Stimulated activated CD4-positive, alpha-beta T cell treated with anti-CD3 and anti-CD28 coated beads, Interleukin-4, amount 100 ng/mL, for 48 hours (primary cell): ENCODE measurements around the gene ARHGEF3.

Experiments used
- DNase-seq, 2 donors: peaks; one replicate each; pipeline ENCODE4 v3.0.0-alpha.2; 2020; ENCODE audit warnings: low read depth in 2 of 2

ARHGEF3 gene

DNA sequence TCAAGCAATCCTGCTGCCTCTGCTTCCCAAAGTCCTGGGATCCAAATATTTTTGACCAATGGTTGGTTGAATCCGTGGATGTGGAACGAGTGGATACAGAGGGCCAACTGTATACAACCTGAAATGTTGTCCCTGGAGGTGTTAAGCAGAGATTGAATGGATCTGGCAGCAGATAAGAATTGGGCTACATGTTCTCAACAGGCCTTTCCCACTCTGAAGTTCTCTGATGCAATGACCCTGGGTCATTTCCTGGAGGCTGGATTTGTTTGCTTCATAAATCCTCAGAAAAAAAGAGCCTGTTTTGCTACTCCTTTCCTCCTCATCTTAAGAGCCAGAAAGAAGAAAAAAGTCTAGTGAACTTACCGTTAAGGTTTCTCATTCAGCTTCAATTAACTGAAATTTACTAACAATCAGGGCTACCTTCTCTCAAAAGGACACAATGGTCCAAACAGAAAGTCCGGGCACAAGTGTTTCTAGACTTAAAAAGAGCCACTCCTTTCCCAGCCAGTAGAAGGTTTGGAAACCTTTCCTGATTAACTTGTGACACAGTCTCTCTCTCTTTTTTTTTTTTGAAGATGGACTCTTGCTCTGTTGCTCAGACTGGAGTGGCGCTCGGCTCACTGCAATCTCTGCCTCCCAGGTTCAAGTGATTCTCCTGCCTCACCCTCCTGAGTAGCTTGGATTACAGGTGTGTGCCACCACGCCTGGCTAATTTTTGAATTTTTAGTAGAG, 6.5 kb downstream of the ARHGEF3 start:
- DNase-seq = no peak

- no peak for DNase-seq
These were observed 9.6 kb downstream of the ARHGEF3 start for GRCh38 chr3:56792193-56792592.

GRCh38 chr3:56790016-56790821, 11.5 kb downstream of the ARHGEF3 start:
- DNase-seq = no peak

DNA sequence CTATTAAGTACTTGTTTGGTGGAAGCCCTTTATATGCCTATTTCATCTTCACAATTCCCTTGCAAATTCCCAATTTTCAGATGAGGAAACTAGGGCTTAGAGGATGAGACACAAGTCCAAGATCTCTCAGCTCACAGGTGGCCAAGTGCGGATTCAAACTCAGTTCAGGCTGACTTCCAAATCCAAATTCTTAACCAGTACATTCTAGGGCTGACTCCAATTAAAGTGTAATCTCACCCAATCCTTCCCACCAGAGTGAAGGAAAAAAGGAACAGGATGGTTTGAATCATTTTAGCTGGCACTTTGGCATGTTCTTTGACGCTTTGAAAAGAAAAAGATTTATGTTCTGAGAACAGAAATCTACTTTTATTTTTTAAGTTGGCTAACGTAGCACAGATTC, 12.7 kb downstream of the ARHGEF3 start:
- DNase-seq = no peak

DNA sequence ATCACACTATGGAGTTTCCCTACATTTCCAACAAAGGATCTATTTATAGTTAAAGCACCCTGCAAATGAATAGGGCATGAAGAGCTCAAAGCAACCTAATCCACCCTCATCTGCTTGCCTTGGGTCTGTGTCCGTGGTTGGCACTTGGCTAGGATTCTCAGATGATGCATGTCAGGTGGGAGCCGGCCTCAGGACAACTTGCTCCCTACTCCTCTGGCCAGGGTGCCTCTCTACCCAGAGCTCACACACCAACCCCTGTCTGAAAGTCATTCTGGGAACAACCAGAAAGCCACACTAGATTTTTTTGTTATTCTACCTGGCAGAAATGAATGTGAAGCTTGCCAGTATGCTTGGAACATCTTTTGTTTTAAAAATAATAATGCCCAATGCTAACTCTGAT, 13.2 kb downstream of the ARHGEF3 start:
- DNase-seq = no peak

- DNase-seq = no peak
These were observed 13.9 kb downstream of the ARHGEF3 start for GRCh38 chr3:56787784-56788256.

DNA sequence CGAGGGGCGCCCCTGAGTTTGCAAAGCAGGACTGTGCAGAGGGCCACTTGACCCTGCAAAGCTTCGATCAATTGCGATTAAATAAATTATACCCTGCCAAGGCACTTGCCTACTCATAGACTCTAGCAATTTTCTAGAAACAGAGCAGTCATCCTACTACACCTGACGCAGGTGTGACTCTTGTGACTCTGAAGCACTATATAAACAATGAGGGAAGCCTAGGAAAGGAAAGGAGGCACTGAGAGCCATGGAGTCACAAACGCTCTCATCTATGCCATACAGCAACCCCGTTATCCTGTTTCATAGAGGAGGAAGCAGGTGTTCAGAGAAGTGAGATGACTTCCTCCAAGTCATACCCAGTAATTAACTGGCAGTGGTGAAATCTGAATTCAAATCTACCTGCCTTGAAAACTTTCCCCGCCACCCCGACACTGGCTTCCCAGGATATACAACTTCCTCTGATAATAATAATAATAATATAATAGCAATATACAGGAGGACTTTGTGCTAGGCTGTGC, 14.4 kb downstream of the ARHGEF3 start:
- no peak for DNase-seq

- DNase-seq = no peak
These were observed 16.2 kb downstream of the ARHGEF3 start for GRCh38 chr3:56785499-56785898.

GRCh38 chr3:56784448-56785001, 17.2 kb downstream of the ARHGEF3 start:
- no peak for DNase-seq

DNA sequence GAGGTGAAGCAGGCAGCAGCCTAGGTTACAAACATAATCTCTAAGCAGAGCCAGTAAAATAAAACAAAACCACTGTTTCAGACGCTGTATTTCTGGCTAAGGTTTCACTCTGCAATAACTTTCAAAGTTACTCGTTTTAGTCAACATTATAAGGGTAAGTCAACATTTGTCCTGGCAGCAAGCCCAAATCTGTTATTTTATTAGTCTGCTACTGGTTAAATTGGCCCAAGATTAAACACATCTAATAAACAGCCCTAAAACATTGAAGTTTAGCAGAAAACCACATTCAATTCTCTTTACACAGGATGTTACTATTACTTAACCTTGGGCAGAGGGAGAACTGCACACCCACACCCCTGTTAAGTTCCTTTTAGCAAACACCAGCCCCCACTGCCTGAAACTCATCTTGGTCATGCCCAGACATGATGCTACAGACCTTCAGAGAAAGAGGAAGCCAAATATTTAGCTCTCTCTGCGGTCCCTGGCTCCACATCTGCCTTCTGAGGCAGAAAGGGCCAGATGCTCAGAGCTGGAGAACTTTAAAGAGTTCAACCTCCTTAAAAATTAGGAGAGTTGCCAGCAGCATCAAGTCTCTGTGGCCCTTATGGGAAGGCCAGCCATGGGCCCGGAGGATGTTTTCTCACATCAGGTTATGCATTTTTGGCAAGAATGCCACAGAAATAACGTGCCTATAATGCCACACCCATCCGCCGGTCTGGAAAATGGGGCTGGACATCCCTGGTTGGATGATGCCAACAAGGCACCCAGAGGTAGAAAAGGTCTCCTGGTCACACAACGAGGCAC, 17.9 kb downstream of the ARHGEF3 start:
- peak in 1 of 2 donors; percentile 32 for DNase-seq

- no peak for DNase-seq
These were observed 18.8 kb downstream of the ARHGEF3 start for GRCh38 chr3:56782906-56783305.

GRCh38 chr3:56782215-56782614, 19.5 kb downstream of the ARHGEF3 start:
- no peak for DNase-seq

DNA sequence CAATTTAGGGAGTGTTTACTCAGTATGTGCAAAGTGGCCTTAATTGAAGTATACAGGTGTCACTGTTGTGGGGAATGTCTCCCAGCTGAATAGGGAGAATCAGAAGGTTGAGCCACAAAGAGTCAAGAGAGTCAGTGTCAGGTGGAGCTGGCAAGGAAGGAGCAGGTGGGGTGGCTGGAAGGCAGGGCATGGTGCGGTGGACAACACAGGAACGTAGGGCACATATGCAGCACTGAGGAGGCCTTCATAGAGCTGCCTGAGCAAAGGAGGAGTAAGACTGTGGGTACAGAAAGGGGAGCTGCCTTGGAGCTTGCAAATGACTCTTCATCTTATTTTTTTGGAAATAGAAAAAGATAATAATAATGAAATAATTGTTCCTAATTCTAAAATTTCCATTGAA, 20.0 kb downstream of the ARHGEF3 start:
- DNase-seq = no peak

DNA sequence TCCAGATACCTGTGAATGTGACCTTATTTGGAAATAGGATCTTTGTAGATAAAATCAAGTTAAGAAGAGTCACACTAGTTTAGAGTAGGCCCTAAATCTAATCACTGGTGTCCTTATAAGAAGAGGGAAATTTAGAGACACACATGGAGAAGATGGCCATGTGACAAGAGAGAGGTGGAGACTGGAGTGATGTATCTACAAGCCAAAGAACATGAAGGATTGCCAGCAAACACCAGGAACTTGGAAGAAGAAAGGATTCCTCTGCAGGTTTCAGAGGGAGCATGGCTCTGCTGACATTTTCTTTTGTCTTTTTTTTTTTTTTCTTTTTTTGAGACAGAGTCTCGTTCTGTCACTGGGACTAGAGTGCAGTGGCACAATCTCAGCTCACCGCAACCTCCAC, 20.8 kb downstream of the ARHGEF3 start:
- DNase-seq = no peak

DNA sequence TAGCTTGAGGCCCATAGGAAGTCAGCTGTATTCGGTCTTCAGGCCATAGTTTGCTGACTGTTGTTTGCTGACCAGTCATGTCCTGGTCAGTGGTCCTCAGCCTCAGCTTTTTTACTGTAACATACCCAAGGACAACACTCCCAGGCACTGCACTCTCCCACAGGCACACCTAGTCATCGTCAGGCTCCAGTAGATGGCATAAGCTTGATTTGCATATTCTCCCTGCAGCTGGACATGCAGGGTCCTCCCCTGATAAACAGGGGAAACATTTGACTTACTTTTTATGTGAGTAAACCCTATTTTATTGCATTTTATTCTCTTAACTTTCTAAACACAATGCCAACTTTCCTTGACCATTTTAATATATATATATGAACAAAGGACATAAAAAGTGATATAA, 22.9 kb downstream of the ARHGEF3 start:
- DNase-seq = no peak

GRCh38 chr3:56776556-56776950, 25.2 kb downstream of the ARHGEF3 start:
- DNase-seq = no peak

- DNase-seq = no peak
These were observed 25.8 kb downstream of the ARHGEF3 start for GRCh38 chr3:56775838-56776555.

DNA sequence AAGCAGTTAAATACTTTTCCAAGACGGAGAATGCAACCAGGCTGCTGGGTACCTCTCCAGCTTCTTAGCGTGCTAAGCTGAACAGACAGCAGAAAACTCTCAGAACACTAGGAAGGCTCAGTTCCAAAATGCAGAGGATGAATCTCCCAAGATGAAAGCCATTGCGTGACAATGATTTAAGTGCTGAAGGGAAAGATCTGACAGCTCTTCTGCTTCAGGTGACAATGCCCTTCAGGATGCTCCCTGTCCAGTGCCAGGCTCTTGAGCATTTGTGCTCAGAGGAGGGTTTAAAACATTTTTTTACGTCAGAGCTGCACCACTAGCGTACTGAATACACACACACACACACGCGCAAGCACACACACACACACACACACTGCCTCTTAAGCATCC, 26.3 kb downstream of the ARHGEF3 start:
- DNase-seq = no peak

- DNase-seq = no peak
These were observed 27.8 kb downstream of the ARHGEF3 start for GRCh38 chr3:56773986-56774385.

- DNase-seq = no peak
These were observed 28.5 kb downstream of the ARHGEF3 start for GRCh38 chr3:56772952-56773938.
